Natural killer cell treated with Interleukin-12 subunit alpha and Interleukin-12 subunit beta and Interleukin-15 and Interleukin-18, amount 100 ng/mL, for 72 hours (primary cell): ENCODE data around the gene KCTD7. TPM values are rescaled to one million over a fixed set of nuclear protein-coding genes. Genes with fewer than 3 reads are reported as not detected.
"Not testable (repeated sequence)": the region's sequence is repeated elsewhere in the genome, so short reads cannot be mapped to it uniquely, and the experiment has no call there.

Experiments used
- ATAC-seq, 2 donors: fragments of 150-1000 bp; cut with Tn5 transposase in 1 of 2; sonication (Bioruptor Pico), chemical (Tn5 transposase) in 1 of 2; 2 replicates each; pipeline ENCODE4 v1.10.0; 2021
- DNase-seq: peaks from one replicate; pipeline ENCODE4 v3.0.0; 2022; ENCODE audit warnings: low spot score
- H3K27ac Mint-ChIP-seq, 2 donors: 1 replicate in 1 of 2; 2 replicates in 1 of 2; pipeline ENCODE4 v1.8.0; 2022; ENCODE audit warnings: mixed read lengths in 2 of 2, mild to moderate bottlenecking in 1 of 2, moderate library complexity in 1 of 2
- H3K27me3 Mint-ChIP-seq, 2 donors: 1 replicate in 1 of 2; 2 replicates in 1 of 2; pipeline ENCODE4 v1.8.0; 2022; ENCODE audit warnings: mixed read lengths in 2 of 2
- H3K36me3 Mint-ChIP-seq: one replicate; pipeline ENCODE4 v1.8.0; 2022; ENCODE audit warnings: mixed read lengths
- H3K4me1 Mint-ChIP-seq, 2 donors: 1 replicate in 1 of 2; 2 replicates in 1 of 2; pipeline ENCODE4 v1.8.0; 2022; ENCODE audit warnings: low read depth in 2 of 2, mixed read lengths in 2 of 2, mild to moderate bottlenecking in 1 of 2
- H3K4me3 Mint-ChIP-seq: one replicate; pipeline ENCODE4 v1.8.0; 2022; ENCODE audit warnings: mixed read lengths
- H3K9me3 Mint-ChIP-seq: 2 replicates; pipeline ENCODE4 v1.8.0; 2022; ENCODE audit warnings: mixed read lengths
- total RNA-seq, 2 donors: library from RNA; stranded (reverse); gene quantifications; one replicate each; pipeline ENCODE4 v1.2.3, GENCODE V29; 2022

KCTD7 gene
- total RNA-seq, 2 donors from 2014 or later: 10.4 to 14.8 TPM

DNA sequence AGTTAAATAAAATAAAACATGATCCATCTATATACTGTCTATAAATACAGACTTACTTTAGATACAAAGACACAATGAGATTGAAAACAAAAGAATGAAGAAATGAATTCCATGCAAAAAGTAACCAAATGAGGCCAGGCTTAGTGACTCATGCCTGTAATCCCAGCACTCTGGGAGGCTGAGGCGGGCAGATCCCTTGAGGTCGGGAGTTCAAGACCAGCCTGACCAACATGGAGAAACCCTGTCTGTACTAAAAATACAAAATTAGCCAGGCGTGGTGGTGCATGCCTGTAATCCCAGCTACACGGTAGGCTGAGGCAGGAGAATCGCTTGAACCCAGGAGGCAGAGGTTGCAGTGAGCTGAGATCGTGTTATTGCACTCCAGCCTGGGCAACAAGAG, 59.0 kb downstream of the KCTD7 start:
- not testable (repeated sequence) for H3K27me3 Mint-ChIP-seq, H3K4me3 Mint-ChIP-seq, H3K9me3 Mint-ChIP-seq, DNase-seq, ATAC-seq, H3K27ac Mint-ChIP-seq
- Mint-ChIP-seq H3K36me3 (peaks cover 13% of the 10 kb centered on the region), H3K4me1 (peaks cover 5 to 13% of the 10 kb centered on the region in 2 donors)

DNA sequence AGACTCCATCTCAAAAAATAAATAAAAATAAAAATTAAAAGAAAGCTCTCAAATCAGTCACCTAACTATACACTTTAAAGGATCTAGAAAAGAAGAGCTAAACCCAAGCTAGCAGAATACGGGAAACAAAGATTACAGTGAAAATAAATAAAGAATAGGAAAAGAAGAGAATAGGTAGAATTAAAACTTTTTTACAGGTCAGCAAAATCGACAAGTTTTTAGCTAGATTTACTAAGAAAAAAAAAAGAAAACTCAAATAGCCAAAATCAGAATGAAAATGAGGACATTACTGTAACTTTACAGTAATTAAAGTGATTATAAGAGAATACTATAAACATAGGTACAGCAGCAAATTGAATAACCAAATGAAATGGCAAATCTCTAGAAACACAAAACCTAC, 60.4 kb downstream of the KCTD7 start:
- no peak overlapping the region for H3K4me3 Mint-ChIP-seq
- ATAC-seq (no peak), DNase-seq (no peak)
- H3K27ac Mint-ChIP-seq: no peak overlapping the region
- no peaks in the 10 kb centered on the region for H3K27me3 Mint-ChIP-seq
- peaks cover 6% of the 10 kb centered on the region for H3K9me3 Mint-ChIP-seq
- H3K4me1 Mint-ChIP-seq: peaks cover 2 to 4% of the 10 kb centered on the region in 2 donors
- H3K36me3 Mint-ChIP-seq: peaks cover 13% of the 10 kb centered on the region

DNA sequence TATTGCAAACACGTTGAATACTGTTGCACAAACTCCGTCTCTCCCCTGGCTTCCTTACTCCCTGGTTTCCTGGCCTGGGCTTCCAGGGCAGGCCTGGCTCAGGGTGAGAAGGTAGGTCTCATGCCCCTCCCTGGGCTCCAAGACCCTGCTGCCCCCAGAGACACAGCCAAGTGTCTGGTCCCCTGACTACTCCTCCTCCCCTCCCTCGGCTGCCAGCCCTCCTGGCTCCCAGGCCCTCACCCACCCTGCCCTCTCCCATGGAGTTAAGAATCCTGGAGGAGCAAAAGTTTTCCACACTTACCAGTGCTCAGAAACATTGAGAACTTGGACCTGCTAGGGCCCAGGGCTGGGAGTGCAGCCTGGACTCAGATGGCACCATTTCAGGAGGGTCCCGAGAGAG, 64.7 kb downstream of the KCTD7 start:
- H3K4me3 Mint-ChIP-seq: no peak overlapping the region
- H3K27me3 Mint-ChIP-seq: no peaks in the 10 kb centered on the region
- DNase-seq (no peak), ATAC-seq (no peak)
- peaks cover 0 to 4% of the 10 kb centered on the region in 2 donors for H3K4me1 Mint-ChIP-seq
- H3K36me3 Mint-ChIP-seq: peaks cover under 1% of the 10 kb centered on the region
- no peak overlapping the region for H3K27ac Mint-ChIP-seq
- peaks cover 2% of the 10 kb centered on the region for H3K9me3 Mint-ChIP-seq

Other genes starting within 250 kb of the KCTD7 start
- 10 to 100 TPM; 33.2 to 44.8 TPM for gene RABGEF1, start 111.9 kb downstream of the KCTD7 start, total RNA-seq